Stimulated activated naive CD8-positive, alpha-beta T cell treated with anti-CD3 and anti-CD28 coated beads, Interleukin-15, amount 100 ng/mL, for 72 hours (primary cell): ENCODE measurements around the gene PPP1R13L.
"Not testable (repeated sequence)": the region's sequence is repeated elsewhere in the genome, so short reads cannot be mapped to it uniquely, and the experiment has no call there.

Experiments used
- ATAC-seq: fragments of 150-1000 bp; cut with Tn5 transposase; 2 replicates; pipeline ENCODE4 v1.10.0; 2021; ENCODE audit warnings: mild to moderate bottlenecking, moderate library complexity
- DNase-seq, 2 donors: peaks; one replicate each; pipeline ENCODE4 v3.0.0; 2021 to 2022
- H3K27ac Mint-ChIP-seq, 2 donors: one replicate each; pipeline ENCODE4 v1.8.0; 2022; ENCODE audit warnings: mild to moderate bottlenecking in 2 of 2, mixed read lengths in 2 of 2, moderate library complexity in 2 of 2
- H3K27me3 Mint-ChIP-seq: one replicate; pipeline ENCODE4 v1.8.0; 2022; ENCODE audit warnings: mixed read lengths
- H3K4me1 Mint-ChIP-seq: one replicate; pipeline ENCODE4 v1.8.0; 2022; ENCODE audit warnings: mild to moderate bottlenecking, mixed read lengths
- H3K4me3 Mint-ChIP-seq, 2 donors: one replicate each; pipeline ENCODE4 v1.8.0; 2022; ENCODE audit warnings: mild to moderate bottlenecking in 2 of 2, mixed read lengths in 2 of 2, moderate library complexity in 1 of 2
- H3K9me3 Mint-ChIP-seq, 2 donors: one replicate each; pipeline ENCODE4 v1.8.0; 2022; ENCODE audit warnings: mixed read lengths in 2 of 2

The PPP1R13L gene

DNA sequence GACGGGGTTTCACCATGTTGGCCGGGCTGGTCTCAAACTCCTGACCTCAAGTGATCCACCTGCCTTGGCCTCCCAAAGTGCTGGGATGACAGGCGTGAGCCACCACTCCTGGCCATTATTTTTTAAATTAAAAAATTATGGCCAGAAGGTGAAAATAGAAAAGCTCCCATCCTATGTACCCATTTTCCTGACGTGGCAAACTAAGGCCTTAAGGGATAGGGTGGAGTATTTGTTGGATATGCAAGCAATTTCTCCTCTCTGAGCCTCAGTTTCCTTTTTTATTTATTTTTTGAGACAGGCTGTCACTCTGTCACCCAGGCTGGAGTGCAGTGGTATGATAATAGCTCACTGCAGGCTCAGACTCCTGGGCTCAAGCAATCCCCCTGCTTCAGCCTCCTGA lies 70.0 kb downstream of the PPP1R13L start:
- H3K9me3 Mint-ChIP-seq, H3K4me3 Mint-ChIP-seq, H3K4me1 Mint-ChIP-seq, DNase-seq, ATAC-seq, H3K27ac Mint-ChIP-seq: not testable (repeated sequence)
- H3K27me3 Mint-ChIP-seq = peaks cover 14% of the 10 kb centered on the region

GRCh38 chr19:45333609-45334303 lies 71.1 kb downstream of the PPP1R13L start:
- no peak for ATAC-seq
- H3K27ac Mint-ChIP-seq = no peak overlapping the region

GRCh38 chr19:45331411-45331810 lies 73.5 kb downstream of the PPP1R13L start:
- no peak overlapping the region for H3K4me3 Mint-ChIP-seq
- peaks cover 3% of the 10 kb centered on the region for H3K4me1 Mint-ChIP-seq
- H3K27ac Mint-ChIP-seq = no peak overlapping the region
- H3K9me3 Mint-ChIP-seq = no peaks in the 10 kb centered on the region
- DNase-seq = no peak
- peaks cover 20% of the 10 kb centered on the region for H3K27me3 Mint-ChIP-seq
- ATAC-seq = no peak

More at GRCh38 chr19:45333609-45334303, 71.1 kb downstream of the PPP1R13L start:
- Mint-ChIP-seq H3K27me3 (peaks cover 17% of the 10 kb centered on the region), H3K4me1 (no peaks in the 10 kb centered on the region), H3K4me3 (no peak overlapping the region), H3K9me3 (no peaks in the 10 kb centered on the region)
- DNase-seq = no peak
